Measurements from ENCODE around the gene PRDM10.

GRCh38 chr11:129978447-129978846 is 24.2 kb downstream of the PRDM10 start:
- no peak for TF ChIP-seq CTCF (conservative IDR thresholded peaks at IDR 0.05 in 1 of 2, IDR thresholded peaks at IDR 0.05 in 1 of 2; ENCODE audit: low read depth in 1 of 2, low read length in 2 of 2)
- no peak for TF ChIP-seq EZH2 (IDR thresholded peaks at IDR 0.05; ENCODE audit: low read length, missing control alignments)

Data from fibroblast of lung (primary cell).